ENCODE results near the gene AGXT2.

DNA sequence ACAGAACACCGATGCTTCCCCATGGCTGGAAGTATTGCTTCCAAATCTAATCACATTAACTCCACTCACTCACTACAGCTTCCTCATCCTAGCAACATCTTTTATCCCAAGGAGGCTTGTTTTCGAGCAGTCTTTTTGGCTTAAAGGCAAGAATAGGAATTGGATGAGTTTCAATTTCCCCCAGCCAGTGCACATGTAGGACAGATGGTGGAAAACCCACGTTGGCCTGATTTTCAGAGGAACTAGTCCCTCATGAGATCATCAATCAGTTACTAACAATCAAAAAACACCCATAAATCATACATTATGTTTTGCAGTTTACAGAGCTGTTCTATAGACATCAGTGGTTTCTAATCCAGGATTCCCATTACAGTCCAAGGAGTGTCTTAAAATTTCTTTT is 48.5 kb upstream of the AGXT2 start:
- TF ChIP-seq CTCF (IDR thresholded peaks at IDR 0.05) (no peak), POLR2A (IDR thresholded peaks at IDR 0.05) (no peak)
